Stimulated activated CD4-positive, alpha-beta T cell treated with anti-CD3 and anti-CD28 coated beads, Interleukin-2, amount 100 ng/mL, for 24 hours (primary cell): Measurements from ENCODE around the gene IBA57.
A peak's percentile ranks its signal among the peaks of the same experiment; 100 is the strongest.

Experiments
- DNase-seq, 2 donors: peaks; one replicate each; pipeline ENCODE4 v3.0.0-alpha.2; 2020

IBA57 gene

DNA sequence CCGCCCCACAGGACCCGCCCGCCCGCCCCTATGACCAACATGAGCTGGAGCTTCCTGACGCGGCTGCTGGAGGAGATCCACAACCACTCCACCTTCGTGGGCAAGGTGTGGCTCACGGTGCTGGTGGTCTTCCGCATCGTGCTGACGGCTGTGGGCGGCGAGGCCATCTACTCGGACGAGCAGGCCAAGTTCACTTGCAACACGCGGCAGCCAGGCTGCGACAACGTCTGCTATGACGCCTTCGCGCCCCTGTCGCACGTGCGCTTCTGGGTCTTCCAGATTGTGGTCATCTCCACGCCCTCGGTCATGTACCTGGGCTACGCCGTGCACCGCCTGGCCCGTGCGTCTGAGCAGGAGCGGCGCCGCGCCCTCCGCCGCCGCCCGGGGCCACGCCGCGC, 7.9 kb upstream of the IBA57 start:
- no peak for DNase-seq

DNA sequence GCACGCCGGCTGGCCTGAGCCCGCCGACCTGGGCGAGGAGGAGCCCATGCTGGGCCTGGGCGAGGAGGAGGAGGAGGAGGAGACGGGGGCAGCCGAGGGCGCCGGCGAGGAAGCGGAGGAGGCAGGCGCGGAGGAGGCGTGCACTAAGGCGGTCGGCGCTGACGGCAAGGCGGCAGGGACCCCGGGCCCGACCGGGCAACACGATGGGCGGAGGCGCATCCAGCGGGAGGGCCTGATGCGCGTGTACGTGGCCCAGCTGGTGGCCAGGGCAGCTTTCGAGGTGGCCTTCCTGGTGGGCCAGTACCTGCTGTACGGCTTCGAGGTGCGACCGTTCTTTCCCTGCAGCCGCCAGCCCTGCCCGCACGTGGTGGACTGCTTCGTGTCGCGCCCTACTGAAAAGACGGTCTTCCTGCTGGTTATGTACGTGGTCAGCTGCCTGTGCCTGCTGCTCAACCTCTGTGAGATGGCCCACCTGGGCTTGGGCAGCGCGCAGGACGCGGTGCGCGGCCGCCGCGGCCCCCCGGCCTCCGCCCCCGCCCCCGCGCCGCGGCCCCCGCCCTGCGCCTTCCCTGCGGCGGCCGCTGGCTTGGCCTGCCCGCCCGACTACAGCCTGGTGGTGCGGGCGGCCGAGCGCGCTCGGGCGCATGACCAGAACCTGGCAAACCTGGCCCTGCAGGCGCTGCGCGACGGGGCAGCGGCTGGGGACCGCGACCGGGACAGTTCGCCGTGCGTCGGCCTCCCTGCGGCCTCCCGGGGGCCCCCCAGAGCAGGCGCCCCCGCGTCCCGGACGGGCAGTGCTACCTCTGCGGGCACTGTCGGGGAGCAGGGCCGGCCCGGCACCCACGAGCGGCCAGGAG, 7.2 kb upstream of the IBA57 start:
- DNase-seq, result no peak

DNA sequence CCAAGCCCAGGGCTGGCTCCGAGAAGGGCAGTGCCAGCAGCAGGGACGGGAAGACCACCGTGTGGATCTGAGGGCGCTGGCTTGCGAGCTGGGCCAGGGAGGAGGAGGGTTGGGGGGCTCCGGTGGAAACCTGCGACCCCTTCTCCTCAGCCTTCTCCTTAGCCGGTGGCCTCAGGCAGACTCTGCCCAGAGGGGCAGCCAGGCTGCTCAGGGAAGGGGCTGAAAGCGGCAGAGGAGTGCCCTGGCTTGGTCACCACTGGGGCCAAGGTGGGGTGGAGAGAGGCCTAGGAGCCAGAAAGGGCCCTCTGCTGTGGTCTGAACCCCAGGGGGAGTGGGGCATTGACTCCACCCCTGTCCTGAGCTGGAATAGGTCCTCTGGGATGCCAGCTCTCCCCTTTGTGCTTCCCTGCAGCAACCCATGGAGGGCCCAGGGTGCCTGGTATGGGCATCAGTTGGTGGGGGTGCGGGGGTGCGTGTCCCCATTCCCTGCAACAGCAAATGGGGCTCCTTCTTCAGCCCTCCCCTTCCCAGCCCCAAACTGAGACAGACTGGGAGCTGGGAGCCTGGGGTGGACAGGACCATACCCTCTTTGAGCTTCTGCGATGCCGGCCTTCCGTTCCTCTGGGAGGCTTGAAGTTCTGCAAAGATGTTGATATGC, 6.5 kb upstream of the IBA57 start:
- no peak for DNase-seq

DNA sequence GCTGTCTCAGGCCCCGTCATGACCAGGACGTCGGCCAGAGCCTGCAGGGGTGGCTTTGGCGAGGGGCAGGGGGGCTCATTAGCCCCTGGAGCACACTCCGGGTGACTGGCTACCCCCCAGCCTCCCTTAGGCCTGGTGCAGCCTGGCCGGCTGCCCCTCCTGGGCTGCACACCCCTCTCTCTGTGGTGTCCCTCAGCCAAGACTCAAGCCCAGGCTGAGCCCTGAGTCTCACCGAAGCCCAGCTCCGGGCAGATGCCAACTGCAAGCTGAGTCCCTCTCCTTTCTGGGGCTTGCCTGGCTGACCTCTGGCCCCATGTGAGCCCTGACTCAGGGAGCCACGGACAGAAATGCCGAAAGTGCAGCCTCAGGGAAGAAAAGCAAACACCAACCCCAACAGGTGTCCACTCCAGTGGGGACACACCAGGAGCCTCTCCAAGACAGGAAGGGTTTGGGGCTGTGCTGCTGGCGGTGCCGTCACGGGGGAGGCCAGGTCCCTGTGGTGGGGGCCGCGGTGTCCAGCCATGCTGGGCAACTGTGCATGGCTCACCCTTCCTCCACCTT, 5.3 kb upstream of the IBA57 start:
- no peak for DNase-seq

DNA sequence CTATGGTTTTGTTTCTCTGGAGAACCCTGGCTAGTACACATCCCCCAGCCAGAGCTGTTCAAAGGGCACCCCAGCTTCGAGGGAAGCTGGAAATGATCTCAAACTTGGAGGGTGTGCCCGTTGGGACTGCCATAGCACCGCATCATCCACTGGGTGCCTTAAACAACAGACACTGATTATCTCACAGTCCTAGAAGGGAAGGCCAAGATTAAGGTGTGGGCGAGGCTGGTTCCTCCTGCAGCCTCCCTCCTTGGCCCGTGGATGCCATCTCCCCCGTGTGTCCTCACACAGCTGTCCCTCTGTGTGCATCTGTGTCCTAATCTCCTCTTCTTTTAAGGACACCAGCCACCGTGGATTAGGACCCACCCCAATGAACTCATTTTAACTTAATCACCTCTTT, 4.2 kb upstream of the IBA57 start:
- no peak for DNase-seq

DNA sequence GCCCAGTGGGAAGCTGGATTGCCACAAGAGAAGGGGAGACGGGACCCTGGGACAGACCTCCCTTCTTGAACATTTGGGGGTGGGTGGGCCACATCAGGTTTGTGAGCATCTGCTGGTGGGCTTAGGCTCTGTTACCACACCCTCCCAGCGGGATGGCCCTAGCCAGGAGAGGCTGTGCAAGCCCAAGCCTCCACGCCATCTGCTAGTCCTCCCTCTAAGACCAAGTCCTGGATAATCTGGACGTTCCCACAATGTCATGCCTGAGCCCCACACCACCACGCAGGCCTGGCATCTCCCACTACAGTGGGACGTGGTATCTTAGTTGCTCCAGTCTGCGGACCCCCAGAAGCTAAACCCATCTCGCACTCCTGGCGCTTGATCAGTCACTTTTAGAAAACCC, 3.7 kb upstream of the IBA57 start:
- no peak for DNase-seq

DNA sequence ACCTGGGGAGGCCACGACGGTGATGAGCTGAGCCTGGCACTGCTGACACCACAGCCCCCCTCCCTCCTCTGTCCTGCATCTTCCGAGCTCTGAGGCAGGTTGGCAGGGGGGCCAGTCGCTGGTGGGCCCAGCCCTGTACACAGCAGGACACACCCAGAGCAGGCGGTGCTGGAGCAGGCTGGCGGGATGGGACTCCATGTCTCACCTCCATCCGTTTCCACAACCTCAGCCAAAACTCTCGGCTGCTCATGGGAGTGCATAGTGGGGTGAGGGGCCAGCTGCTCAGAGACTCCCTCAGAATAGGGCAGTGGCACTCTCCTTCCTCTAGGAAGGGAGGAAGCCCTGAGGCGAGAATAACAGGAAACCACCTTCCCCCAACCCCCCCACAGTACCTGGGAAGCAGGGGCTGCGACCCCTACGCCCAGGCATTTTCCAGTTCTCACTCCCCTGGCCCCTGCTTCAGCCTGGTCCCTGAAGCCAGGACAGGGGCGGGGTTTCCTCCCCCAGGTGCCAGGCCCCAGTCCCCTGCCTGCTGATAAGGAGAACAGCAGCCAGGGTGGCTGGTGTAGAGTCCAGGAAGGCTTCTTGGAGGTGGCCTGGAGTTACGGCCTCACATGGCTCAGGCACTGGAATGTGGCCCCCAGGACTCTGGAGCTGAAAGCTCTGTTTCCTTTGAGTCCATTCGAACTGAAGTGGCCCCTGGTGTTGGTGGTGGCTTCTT, 3.2 kb upstream of the IBA57 start:
- DNase-seq, result no peak

DNA sequence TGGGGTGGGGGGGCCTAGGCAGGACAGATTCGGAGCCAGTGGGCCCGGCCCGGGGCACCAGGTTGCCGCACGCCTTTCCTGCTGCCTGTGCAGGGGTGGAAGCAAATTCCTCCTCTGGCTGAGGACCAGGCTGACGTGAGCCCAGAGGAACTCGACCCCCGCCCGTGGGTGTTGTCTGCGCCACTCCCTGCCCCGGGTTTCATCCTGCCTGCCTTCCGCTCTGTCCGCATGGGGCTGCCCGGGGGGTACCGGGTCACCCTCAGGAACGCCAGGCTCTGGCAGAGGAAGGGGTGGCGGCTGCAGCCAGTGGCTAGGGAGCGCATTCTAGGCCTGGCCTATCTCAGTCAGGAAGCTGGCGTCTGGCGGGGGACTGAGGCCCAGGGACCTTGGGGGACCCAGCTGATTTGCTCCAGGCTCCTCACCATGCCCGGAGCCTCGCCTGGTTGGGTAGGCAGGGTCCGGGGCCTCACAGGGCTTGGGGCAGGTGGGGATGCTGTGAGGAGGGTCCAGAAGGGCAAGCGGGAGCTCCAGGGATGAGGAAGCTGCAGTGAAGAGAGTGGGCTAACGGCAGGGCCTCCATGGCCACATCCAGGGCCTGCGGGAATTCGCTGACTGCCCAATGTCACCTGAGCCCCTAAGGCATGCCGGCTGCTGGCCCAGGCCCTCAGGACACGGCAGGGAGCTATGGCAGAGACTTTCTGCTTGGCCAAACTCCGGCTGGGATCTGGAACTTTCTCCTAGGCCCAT, 2.4 kb upstream of the IBA57 start:
- no peak for DNase-seq

DNA sequence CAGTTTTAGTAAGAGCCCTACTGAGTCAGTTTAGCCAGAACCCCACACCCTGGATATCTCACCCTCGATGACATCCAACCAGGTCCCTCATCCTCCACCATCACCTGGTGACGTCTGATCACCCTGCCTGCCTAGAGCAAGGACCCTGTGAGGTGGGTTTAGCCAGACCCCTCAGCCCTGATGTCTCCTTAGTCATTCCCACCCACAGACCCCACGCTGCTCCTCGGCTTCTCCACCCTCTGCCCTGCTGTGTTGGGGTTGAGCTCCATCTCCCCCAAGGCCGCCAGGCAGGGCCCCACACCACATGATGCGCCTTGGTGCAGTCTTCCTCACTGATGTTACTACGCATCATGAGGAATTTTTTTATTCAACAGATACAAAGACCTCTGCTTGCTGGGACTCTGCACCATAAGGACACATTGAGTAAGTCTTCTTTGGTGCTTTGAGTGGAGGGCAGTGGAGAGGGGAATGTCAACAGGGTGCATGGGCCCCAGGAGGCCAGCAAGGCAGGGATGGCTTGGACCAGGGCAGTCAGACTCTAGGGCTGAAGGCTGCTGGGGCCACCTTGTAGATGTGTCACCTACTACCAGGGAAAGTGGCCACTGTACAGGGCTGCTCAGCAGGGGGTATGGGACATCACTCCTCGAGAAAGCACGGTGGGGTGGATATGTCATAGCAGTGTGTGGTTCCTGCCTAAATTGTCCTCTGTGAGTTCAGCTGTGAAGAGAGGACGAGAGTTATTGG, 1.7 kb upstream of the IBA57 start:
- DNase-seq, result no peak

DNA sequence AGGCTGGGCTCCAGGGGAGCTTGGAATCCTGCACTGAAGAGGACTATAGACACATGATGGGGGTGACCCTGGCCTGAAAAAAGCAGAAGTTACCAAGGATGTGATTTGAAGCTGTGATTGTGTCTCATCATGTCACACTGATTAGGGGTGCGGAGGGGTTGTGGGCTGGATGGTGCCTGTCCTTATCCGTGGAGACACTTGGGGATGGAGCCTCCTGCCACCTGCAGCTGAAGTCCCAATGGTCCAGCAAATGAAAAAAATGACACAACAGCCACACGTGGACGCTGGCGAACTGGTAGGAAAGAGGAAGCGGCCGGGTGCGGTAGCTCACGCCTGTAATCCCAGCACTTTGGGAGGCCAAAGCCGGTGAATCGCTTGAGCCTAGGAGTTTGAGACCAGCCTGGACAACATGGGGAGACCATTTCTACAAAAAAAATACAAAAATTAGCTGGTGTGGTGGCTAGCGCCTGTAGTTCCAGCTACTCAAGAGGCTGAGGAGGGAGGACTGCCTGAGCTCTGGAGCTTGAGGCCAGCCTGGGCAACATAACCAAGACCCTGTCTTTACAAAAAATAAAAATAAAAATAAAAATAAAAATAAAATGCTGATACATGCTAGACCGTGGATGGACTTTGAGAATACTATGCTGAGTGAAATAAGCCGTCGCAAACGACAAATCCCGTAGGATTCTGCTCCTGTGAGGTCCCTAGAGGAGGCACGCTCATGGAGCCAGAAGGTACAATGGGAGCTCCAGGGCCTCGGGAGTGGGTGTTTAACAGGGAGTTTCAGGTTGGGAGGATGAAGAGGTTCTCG, 838 bp upstream of the IBA57 start:
- no peak for DNase-seq

DNA sequence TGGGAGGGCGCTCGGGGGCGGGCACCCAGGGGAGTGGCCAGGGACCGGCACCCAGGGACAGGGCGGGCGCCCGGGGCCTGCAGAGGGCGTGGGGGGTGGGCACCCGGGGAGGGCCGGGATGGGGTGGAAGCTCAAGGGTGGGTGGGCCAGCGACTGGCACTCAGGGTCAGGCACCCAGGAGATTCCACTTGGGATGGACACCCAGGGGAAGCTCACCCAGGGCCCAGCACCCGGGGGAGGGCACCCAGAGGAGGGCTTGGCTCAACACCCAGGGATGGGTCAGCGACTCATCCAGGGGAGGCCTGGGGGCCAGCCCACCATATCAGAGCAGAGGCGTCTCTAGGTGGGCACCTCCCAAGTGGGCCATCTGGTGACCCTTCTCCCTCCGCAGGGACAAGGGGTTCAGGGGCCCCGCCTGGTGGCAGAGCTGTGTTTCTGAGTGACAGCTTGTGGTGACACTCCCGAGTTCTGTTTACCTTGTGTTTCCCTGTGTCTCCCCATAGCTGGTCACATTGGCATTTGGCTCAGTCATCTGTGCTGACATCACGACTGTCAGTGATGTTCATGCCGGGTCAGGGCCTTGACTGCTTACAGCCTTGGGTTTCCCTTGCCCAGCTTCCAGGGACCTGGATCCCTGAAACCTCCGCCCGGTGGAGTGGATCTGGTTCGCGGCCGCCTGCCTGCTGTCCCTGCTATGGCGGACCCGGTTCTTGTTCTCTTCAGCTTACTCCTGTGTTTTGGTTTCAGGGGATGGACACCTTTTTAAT, 749 bp downstream of the IBA57 start:
- peak; percentile 54 to 59 for DNase-seq

DNA sequence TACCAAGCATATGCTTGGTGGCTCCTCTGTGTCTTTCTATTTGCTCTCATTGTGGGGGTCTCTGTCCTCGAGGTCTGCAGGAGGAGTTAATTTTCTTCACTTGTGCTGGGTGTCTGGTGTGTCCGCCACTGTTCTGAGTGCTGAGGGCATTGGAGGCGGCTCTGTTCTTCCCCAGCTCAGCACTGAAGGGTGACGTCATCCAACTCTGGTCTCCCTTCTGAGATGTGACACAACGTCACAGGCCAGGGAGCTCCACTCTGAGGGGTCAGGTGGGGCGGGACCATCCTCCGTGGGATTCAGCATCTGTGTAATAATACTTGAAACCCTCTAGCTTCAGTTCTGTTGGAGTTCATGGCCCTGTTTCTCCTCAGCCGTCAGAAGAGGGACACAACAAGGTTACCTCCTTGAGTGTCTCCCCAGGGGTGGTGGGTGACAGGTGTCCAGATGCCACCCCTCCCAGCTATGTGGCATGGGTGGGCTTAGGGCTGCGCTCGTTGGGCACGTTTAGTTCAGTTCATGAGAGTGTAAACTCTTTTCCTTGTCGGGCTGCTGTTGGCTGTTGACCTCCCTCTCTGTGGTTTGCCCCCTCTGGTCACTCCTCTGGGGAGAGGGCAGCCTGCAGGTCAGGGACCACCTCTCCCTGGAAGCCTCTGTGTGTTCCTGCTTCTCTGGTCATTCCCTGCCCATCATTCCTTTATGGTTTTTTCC, 3.1 kb downstream of the IBA57 start:
- no peak for DNase-seq

DNA sequence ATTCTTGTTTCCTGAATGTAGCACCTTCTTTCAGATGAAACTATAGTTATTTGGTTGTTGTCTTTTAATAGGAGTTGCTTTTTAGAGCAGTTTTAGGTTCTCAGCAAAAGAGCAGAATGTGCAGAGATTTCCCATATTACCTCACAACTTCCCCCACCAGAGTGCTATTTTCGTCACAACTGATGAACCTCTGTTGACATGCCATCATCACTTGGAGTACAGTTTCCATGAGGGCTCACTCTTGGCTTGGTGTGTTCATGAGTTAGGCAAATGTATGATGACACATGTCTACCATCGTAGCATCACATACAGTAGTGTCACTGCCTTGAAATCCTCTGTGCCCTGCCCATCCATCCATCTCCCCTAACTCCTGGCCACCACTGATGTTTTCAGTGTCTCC, 3.7 kb downstream of the IBA57 start:
- no peak for DNase-seq

DNA sequence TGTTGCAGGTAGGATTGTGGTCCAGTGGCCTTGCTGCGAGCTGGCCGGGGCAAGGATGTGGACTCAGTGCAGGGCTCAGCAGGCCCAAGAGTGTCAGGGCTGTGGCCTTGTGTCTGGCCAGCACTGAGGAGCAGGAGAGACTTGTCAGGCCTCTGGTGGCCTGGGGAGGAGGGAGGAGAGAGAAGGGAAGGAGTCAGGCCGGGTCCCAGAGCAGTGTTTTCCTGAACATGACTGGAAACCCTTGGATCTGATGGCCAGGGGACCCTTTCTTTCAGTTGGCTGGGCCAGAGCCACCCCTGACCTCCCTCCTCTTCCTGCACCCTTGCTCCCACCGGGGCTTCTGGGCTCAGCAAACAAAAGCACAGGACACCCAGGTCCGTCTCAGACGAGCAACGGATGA, 5.1 kb downstream of the IBA57 start:
- no peak for DNase-seq

DNA sequence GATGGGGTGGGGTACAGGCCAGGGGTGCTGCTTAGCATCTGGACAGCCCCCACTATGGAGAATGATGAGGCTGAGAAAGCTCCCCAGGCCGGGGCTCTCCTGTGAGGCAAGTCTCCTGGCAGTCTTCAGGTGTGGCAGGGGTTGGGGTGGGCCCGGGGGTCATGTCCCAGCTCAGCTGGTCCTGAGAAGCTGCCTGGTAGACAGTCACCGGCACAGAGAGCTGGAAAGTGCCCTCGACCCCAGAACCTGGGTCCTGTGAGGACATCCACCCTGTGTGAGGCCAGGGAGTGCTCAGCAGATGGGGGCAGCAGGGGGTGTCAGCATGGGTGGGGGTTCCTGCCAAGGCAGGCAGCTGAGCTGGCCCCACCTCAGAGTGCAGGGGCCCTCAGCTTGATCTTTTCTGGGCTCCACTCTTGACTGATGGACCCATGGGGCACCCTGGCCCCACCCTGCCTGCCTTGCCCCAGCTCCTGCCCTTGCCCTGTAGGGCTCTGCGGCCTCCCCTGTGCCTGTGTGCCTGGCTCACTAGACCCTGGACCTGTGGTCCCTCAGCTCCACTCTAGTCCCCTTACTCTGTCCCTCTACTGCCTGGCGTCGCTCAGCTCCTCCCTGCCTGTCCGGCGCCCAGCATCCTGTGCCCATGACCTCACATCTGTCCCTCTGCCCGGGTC, 5.8 kb downstream of the IBA57 start:
- DNase-seq, result no peak

DNA sequence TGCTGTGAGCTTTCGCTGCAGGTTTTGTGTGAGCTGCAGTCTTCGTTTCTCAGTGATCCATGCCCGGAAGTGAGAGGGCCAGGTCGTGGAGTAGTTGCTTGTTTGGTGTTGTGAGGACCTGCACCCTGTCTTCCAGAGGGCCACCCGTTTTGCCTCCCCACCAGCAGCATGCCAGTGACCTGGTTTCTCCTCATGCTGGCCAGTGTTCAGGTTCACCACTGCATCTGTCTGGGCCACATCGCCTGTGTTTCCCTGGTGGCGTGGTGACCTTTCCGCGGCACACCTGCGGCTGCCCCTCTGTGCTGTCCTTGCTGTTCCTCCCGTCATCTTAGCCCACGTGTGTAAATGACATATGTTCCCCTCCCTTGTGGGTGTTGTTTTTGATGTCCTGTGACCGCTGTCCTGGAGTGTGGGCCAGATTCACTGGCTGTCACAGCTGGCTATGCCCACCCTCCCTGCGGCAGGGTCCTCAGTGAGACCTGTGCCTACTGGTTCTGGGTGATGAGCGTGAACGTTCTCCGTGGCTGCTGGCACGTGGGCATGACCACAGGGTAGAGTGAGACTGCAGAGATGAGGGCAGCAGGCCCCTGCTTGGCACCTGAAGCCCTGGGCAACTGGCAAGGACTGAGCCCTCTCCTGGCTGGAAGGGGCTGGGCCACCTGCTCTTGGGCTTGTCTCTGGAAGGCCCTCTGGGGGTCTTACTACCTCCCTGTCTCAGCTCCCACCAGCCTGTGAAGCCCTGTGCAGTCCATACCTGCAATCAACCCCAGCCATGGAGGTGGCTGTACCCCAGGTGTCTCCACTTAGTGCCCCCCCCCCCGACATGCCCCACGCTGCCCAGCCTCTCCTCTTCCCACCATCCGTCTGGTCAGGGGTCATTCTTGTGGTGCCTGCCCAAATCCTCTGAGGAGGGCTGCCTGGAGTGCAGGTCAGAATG, 7.3 kb downstream of the IBA57 start:
- no peak for DNase-seq

DNA sequence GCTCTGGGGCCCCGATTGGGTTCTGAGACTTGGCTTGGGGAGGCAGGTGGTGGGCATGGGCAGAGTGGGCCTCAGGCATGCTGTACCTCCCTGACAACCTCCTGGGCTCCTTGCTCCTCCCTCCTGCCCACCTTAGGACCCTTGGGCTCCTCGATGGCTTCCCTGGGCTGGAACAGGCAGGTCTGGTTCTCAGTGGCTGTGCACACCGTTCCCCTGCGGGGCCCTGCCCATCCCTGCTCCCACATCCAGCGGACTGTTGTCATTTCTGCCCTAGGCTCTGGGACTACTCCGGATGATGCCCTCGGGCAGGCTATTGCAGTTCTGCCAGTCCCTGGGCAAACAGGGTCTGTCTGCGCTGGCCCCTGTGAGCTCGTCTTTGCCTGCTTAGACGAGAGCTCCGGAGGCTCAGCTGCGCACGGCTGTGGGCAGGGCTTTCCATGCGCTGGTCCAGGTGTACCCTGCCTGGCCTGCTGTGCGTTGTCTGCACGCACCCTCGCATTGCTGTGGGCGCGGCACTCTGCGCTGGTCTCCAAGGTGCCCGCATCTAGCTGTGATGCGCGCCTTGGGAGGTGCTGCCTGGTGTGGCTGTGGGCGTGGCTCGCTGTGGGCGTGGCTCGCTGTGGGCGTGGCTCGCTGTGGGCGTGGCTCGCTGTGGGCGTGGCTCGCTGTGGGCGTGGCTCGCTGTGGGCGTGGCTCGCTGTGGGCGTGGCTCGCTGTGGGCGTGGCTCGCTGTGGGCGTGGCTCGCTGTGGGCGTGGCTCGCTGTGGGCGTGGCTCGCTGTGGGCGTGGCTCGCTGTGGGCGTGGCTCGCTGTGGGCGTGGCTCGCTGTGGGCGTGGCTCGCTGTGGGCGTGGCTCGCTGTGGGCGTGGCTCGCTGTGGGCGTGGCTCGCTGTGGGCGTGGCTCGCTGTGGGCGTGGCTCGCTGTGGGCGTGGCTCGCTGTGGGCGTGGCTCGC, 8.2 kb downstream of the IBA57 start:
- DNase-seq, result peak in 1 of 2 donors; percentile 45
